ENCODE results near the gene ZFAND2B. TPM values are rescaled to one million over a fixed set of nuclear protein-coding genes. Genes with fewer than 3 reads are reported as not detected.

Gene ZFAND2B
- total and polyA plus RNA-seq, 12 donors = 24.7 to 156 (median 34.9) TPM

DNA sequence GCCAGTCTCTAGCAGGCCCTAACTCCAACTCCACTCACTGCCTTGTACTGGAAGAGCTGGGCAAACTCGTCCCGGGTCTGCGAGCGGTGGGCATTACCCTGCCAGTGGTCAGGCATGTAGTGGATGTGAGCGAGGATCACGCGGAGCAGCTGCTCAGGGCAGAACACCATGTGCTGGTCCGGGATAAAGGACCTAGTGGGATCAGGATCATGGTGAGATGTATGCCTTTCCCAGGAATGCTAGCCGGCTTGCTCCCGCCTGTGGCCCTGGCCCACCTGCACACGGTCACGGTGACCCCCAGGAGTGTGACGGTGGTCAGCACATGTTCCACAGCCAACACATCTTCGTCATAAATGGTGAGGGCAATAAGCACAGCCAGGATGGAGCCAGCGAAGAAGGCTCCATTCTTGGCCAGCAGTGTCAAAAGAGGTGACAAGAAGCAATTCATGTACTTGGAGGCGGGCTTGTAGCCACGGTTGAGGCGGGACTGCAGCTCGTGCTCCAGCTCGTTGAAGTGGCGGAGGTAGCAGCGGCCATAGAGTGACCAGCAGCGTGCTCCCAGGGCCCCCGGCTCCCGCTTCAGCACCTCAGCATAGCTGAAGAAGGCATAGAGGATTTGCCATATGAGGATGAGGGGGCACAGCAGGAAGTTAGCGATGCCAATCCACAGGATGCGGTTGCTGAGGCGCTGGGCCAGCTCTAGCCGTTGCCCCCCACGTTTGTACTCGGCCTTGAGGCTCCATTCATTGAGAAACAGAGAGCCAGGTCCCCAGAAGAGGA, 17.4 kb downstream of the ZFAND2B start:
- no peak overlapping the region for H3K4me3 ChIP-seq
- intact Hi-C loops (cut with DNase I) = no loop called here
- H3K36me3 ChIP-seq (replicated peaks in 1 of 2) = peaks cover 0 to 70% of the 10 kb centered on the region in 2 donors
- H3K27ac ChIP-seq = no peak overlapping the region
- H3K27me3 ChIP-seq = no peaks in the 10 kb centered on the region
- peak in 1 of 7 donors; percentile 4 for DNase-seq
- TF ChIP-seq POLR2A (IDR thresholded peaks at IDR 0.05) = no peak
- TF ChIP-seq, protein P1, sequence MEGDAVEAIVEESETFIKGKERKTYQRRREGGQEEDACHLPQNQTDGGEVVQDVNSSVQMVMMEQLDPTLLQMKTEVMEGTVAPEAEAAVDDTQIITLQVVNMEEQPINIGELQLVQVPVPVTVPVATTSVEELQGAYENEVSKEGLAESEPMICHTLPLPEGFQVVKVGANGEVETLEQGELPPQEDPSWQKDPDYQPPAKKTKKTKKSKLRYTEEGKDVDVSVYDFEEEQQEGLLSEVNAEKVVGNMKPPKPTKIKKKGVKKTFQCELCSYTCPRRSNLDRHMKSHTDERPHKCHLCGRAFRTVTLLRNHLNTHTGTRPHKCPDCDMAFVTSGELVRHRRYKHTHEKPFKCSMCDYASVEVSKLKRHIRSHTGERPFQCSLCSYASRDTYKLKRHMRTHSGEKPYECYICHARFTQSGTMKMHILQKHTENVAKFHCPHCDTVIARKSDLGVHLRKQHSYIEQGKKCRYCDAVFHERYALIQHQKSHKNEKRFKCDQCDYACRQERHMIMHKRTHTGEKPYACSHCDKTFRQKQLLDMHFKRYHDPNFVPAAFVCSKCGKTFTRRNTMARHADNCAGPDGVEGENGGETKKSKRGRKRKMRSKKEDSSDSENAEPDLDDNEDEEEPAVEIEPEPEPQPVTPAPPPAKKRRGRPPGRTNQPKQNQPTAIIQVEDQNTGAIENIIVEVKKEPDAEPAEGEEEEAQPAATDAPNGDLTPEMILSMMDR (IDR thresholded peaks at IDR 0.05) = no peak
- WGBS, 4 donors = 90 to 96% (median 91%) methylated on average over 25 to 31 of the region's 31 CpGs
- H3K9me3 ChIP-seq (replicated peaks in 1 of 3) = no peaks in the 10 kb centered on the region
- peaks cover 20 to 34% of the 10 kb centered on the region in 2 donors for H3K4me1 ChIP-seq (replicated peaks in 1 of 2)

DNA sequence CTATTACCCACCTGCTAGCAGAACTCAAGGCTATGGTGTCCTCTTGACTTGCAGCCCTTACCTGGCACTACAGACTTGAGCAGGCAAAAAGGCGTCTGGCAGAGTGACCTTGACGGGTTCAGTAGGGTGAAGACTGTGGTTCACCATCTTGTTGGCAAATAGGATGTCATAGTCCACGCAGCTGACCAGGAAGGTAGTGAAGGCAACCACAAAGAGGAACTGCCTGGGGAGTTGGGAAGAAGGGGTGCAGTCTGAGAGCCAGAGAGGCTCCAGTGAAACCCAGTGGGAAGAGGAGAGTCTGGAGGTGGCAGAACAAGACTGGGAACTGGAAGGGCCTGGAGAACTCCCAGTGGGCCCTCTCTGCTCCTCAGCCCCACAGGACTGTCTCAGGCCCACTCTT, 18.8 kb downstream of the ZFAND2B start:
- Histone ChIP-seq H3K9me3 (replicated peaks in 1 of 3) (no peaks in the 10 kb centered on the region), H3K4me1 (replicated peaks in 1 of 2) (peaks cover 16 to 29% of the 10 kb centered on the region in 2 donors), H3K36me3 (replicated peaks in 1 of 2) (peaks cover 0 to 61% of the 10 kb centered on the region in 2 donors), H3K27me3 (no peaks in the 10 kb centered on the region), H3K4me3 (no peak overlapping the region), H3K27ac (peak overlapping the region in 1 of 5 donors; percentile 12)
- WGBS, 4 donors = 70 to 73% (median 71%) methylated on average over 3 of the region's 3 CpGs
- TF ChIP-seq, protein P1 (IDR thresholded peaks at IDR 0.05) = no peak
- TF ChIP-seq POLR2A (IDR thresholded peaks at IDR 0.05) = no peak
- no peak for DNase-seq
- intact Hi-C loops (cut with DNase I) = no loop called here

DNA sequence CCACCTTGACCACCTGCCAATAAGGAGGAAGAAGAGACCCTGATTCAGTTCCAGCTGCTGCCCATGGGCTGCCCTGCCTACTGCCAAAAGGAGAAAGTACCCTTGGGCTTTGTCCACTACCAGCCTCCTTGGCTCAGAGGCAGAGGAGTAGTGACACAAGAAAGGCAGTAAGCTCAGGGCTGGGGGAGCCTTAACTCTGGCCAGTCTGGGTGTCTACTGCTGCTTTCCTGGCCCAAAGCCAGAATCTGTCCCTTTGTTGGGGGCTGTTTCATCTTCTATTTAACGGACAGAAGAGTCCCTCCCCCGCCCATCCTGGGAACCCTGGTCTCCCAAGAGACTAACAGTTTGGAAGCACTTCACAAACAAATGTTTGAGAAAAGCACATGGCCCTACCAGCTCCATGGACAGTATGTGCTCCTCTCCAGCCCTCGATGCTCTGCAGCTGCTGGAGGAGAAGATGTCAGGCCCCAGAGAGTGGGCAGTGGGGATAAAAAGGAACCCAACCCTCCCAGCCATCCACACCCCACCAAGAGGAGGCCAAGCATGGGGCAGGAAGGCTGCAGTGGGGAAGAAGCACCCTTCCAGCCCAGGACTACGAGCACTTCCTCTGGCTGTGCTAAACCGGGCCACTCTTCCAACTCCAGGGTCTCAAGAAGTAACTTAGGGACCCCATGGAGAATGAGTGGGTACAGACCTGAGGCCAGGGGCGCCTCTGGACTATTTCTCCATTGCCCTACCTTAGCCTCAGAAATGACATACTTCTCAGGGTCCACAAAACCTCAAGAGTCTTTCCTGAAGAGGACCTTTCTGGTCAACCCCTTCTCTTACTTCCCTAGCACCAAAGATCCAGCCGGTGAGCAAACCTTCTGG, 21.7 kb downstream of the ZFAND2B start:
- H3K36me3 ChIP-seq (replicated peaks in 1 of 2) = peaks cover 0 to 47% of the 10 kb centered on the region in 2 donors
- no peaks in the 10 kb centered on the region for H3K27me3 ChIP-seq
- H3K4me3 ChIP-seq = peak overlapping the region in 3 of 4 donors; percentile 41 to 76 (median 61)
- WGBS, 4 donors = 42 to 60% (median 48%) methylated on average over 6 to 7 of the region's 7 CpGs
- TF ChIP-seq POLR2A (IDR thresholded peaks at IDR 0.05) = no peak
- intact Hi-C loops (cut with DNase I) = no loop called here
- no peaks in the 10 kb centered on the region for H3K9me3 ChIP-seq (replicated peaks in 1 of 3)
- H3K27ac ChIP-seq = peak overlapping the region; percentile 83 to 95 (median 95)
- DNase-seq = no peak
- peaks cover 23 to 43% of the 10 kb centered on the region in 2 donors for H3K4me1 ChIP-seq (replicated peaks in 1 of 2)

DNA sequence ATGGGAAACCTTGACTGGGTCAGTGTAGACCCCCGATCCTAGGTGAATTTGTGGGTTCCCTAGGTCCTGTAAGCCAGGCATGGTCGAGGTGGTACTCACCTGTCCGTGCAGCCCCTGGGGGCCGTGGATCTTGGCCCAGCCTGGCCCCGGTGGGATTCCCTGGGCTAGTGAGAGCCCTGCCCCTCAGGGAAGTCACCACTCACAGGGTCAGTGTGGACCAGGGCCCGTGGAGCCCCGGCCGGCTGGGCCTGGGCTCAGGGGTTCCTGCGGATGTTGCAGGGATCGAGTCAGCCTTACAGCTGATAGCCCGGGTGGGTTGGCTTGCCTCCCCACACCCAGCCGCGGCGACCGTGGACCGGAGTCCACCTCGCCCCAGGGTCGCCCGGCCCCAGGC, 22.3 kb downstream of the ZFAND2B start:
- peak overlapping the region; percentile 9 to 76 (median 51) for H3K4me3 ChIP-seq
- H3K27me3 ChIP-seq = no peaks in the 10 kb centered on the region
- intact Hi-C loops (cut with DNase I) = no loop called here
- DNase-seq = no peak
- H3K9me3 ChIP-seq (replicated peaks in 1 of 3) = no peaks in the 10 kb centered on the region
- TF ChIP-seq POLR2A (IDR thresholded peaks at IDR 0.05) = no peak
- TF ChIP-seq, protein P1 (IDR thresholded peaks at IDR 0.05) = no peak
- peaks cover 23 to 43% of the 10 kb centered on the region in 2 donors for H3K4me1 ChIP-seq (replicated peaks in 1 of 2)
- peak overlapping the region; percentile 83 to 95 (median 95) for H3K27ac ChIP-seq
- H3K36me3 ChIP-seq (replicated peaks in 1 of 2) = peaks cover 0 to 47% of the 10 kb centered on the region in 2 donors
- 0 to 17% (median 1%) methylated on average over 1 to 19 of the region's 19 CpGs for WGBS, 4 donors
